HEK293 (cell line): ENCODE results near the gene FNDC11.

Experiments
- GLI2 ChIP-seq: fragments of 450-650 bp; formaldehyde crosslinking; IDR thresholded peaks from 2 replicates; pipeline ENCODE4; 2017; ENCODE audit warnings: missing biosample characterization, missing genetic modification characterization, low read depth, borderline replicate concordance
- HOXA7 ChIP-seq: sonication (generic); formaldehyde crosslinking; IDR thresholded peaks from 2 replicates; pipeline ENCODE4 v1.8.1; 2022; ENCODE audit warnings: missing genetic modification reagents, borderline replicate concordance
- IKZF3 ChIP-seq: fragments of 450-650 bp; IDR thresholded peaks from 2 replicates; pipeline ENCODE4 v1.5.0; 2018; ENCODE audit warnings: missing biosample characterization, mild to moderate bottlenecking, missing genetic modification characterization, moderate library complexity
- KLF7 ChIP-seq: fragments of 450-650 bp; formaldehyde crosslinking; IDR thresholded peaks from 2 replicates; pipeline ENCODE4 v1.5.1; 2016; ENCODE audit warnings: missing biosample characterization, missing genetic modification characterization, borderline replicate concordance
- MZF1 ChIP-seq: fragments of 450-650 bp; formaldehyde crosslinking; IDR thresholded peaks from 2 replicates; pipeline ENCODE4 v1.5.1; 2017; ENCODE audit warnings: missing biosample characterization, missing genetic modification characterization, borderline replicate concordance
- ZNF10 ChIP-seq: fragments of 450-650 bp; formaldehyde crosslinking; IDR thresholded peaks from 2 replicates; pipeline ENCODE4 v1.5.1; 2017; ENCODE audit warnings: missing biosample characterization, missing genetic modification characterization
- ZNF114 ChIP-seq: fragments of 450-650 bp; formaldehyde crosslinking; IDR thresholded peaks from 2 replicates; pipeline ENCODE4 v1.5.0; 2017; ENCODE audit warnings: missing biosample characterization, missing genetic modification characterization
- ZNF19 ChIP-seq: fragments of 450-650 bp; formaldehyde crosslinking; IDR thresholded peaks from 2 replicates; pipeline ENCODE4; 2016; ENCODE audit warnings: missing biosample characterization, missing genetic modification characterization, low read depth
- ZNF2 ChIP-seq: fragments of 450-650 bp; formaldehyde crosslinking; IDR thresholded peaks from 2 replicates; pipeline ENCODE4 v1.5.1; 2016; ENCODE audit warnings: missing biosample characterization, missing genetic modification characterization
- ZNF274 ChIP-seq, 2 experiments: fragments of 200-500 bp in 1 of 2; fragments of 450-650 bp in 1 of 2; sonication (Bioruptor generic) in 1 of 2; formaldehyde crosslinking in 1 of 2; IDR thresholded peaks; 2 replicates each; pipeline versions ENCODE4 v1.5.1 to v1.6.1; 2014 to 2016; ENCODE audit warnings: borderline replicate concordance in 1 of 2, inconsistent platforms in 1 of 2, low read length in 1 of 2, missing biosample characterization in 1 of 2, missing genetic modification characterization in 1 of 2
- ZNF341 ChIP-seq: fragments of 450-650 bp; formaldehyde crosslinking; IDR thresholded peaks from 2 replicates; pipeline ENCODE4; 2016; ENCODE audit warnings: low read depth, missing biosample characterization, missing genetic modification characterization
- ZNF548 ChIP-seq: fragments of 450-650 bp; formaldehyde crosslinking; IDR thresholded peaks from 2 replicates; pipeline ENCODE4 v1.5.1; 2016; ENCODE audit warnings: missing biosample characterization, missing genetic modification characterization
- ZNF555 ChIP-seq: fragments of 450-650 bp; formaldehyde crosslinking; conservative IDR thresholded peaks from 2 replicates; pipeline ENCODE4 v1.5.1; 2017; ENCODE audit warnings: missing biosample characterization, mild to moderate bottlenecking, missing genetic modification characterization, inconsistent platforms
- ZNF560 ChIP-seq: fragments of 450-650 bp; formaldehyde crosslinking; IDR thresholded peaks from 2 replicates; pipeline ENCODE4 v1.5.1; 2017; ENCODE audit warnings: missing biosample characterization, missing genetic modification characterization, borderline replicate concordance
- ZNF677 ChIP-seq: fragments of 450-650 bp; IDR thresholded peaks from 2 replicates; pipeline ENCODE4 v1.5.0; 2018; ENCODE audit warnings: missing biosample characterization, mild to moderate bottlenecking, missing genetic modification characterization, moderate library complexity
- ZNF707 ChIP-seq: fragments of 450-650 bp; formaldehyde crosslinking; IDR thresholded peaks from 2 replicates; pipeline ENCODE4 v1.5.1; 2016; ENCODE audit warnings: missing biosample characterization, missing genetic modification characterization
- ZSCAN23 ChIP-seq: fragments of 450-650 bp; formaldehyde crosslinking; IDR thresholded peaks from 2 replicates; pipeline ENCODE4 v1.5.1; 2016; ENCODE audit warnings: missing biosample characterization, missing genetic modification characterization
- ZSCAN30 ChIP-seq: fragments of 450-650 bp; IDR thresholded peaks from 2 replicates; pipeline ENCODE4 v1.5.1; 2018; ENCODE audit warnings: missing biosample characterization, mild to moderate bottlenecking, missing genetic modification characterization, moderate library complexity
- TF ChIP-seq, protein P1 (sequence below): fragments of 450-650 bp; formaldehyde crosslinking; conservative IDR thresholded peaks from 2 replicates; pipeline ENCODE4 v1.5.1; 2016; ENCODE audit warnings: low read depth, missing biosample characterization, missing genetic modification characterization
- TF ChIP-seq, protein P2 (sequence below): fragments of 450-650 bp; formaldehyde crosslinking; IDR thresholded peaks from 2 replicates; pipeline ENCODE4 v1.5.1; 2016; ENCODE audit warnings: missing biosample characterization, missing genetic modification characterization, borderline replicate concordance
- TF ChIP-seq, protein P3 (sequence below): fragments of 450-650 bp; formaldehyde crosslinking; IDR thresholded peaks from 2 replicates; pipeline ENCODE4 v1.5.1; 2017; ENCODE audit warnings: missing biosample characterization, mild to moderate bottlenecking, missing genetic modification characterization, moderate library complexity
- TF ChIP-seq, protein P4 (sequence below): fragments of 450-650 bp; formaldehyde crosslinking; IDR thresholded peaks from 2 replicates; pipeline ENCODE4 v1.5.0; 2017; ENCODE audit warnings: missing biosample characterization, missing genetic modification characterization, borderline replicate concordance
- TF ChIP-seq, protein P5 (sequence below): fragments of 450-650 bp; formaldehyde crosslinking; IDR thresholded peaks from 2 replicates; pipeline ENCODE4 v1.5.1; 2016; ENCODE audit warnings: missing biosample characterization, missing genetic modification characterization
- TF ChIP-seq, protein P6 (sequence below): fragments of 450-650 bp; formaldehyde crosslinking; optimal IDR thresholded peaks from 2 replicates; pipeline ENCODE3; 2016; ENCODE audit warnings: missing biosample characterization, mild to moderate bottlenecking, missing genetic modification characterization

The FNDC11 gene

DNA sequence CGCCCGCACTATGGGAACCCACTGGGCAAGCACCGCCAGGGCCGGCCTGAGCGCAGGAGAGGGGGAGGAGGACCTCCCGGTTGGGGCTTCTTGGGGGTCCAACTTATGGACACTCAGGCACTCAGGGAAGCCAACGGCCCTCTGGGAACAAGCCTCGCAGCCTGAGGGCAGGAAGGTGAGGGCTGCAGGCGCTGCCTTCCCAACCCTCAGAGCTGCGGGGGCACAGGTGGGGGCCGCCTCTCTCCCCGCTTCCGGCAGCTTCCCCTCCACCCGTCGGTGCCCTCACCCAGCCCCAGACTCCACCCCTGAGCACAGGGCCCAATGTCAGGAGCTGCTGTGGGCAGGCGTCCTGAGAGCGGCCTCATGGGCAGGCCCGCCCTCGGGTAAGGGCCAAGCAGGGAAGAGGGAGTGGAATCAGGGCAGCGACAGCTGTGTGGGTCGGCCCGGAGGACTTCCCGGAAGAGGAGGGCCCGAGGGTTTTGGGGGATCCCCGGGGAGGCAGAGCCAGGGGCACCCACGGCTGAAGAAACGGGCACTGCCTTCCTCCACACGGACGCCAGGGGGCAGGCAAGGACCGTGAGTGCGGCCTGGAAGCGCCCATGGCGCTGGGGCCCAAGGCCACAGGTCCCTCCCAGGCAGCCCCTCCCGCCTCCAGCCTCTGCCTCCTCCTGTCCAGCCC, 16.3 kb upstream of the FNDC11 start (continued):
- TF ChIP-seq, protein P1, sequence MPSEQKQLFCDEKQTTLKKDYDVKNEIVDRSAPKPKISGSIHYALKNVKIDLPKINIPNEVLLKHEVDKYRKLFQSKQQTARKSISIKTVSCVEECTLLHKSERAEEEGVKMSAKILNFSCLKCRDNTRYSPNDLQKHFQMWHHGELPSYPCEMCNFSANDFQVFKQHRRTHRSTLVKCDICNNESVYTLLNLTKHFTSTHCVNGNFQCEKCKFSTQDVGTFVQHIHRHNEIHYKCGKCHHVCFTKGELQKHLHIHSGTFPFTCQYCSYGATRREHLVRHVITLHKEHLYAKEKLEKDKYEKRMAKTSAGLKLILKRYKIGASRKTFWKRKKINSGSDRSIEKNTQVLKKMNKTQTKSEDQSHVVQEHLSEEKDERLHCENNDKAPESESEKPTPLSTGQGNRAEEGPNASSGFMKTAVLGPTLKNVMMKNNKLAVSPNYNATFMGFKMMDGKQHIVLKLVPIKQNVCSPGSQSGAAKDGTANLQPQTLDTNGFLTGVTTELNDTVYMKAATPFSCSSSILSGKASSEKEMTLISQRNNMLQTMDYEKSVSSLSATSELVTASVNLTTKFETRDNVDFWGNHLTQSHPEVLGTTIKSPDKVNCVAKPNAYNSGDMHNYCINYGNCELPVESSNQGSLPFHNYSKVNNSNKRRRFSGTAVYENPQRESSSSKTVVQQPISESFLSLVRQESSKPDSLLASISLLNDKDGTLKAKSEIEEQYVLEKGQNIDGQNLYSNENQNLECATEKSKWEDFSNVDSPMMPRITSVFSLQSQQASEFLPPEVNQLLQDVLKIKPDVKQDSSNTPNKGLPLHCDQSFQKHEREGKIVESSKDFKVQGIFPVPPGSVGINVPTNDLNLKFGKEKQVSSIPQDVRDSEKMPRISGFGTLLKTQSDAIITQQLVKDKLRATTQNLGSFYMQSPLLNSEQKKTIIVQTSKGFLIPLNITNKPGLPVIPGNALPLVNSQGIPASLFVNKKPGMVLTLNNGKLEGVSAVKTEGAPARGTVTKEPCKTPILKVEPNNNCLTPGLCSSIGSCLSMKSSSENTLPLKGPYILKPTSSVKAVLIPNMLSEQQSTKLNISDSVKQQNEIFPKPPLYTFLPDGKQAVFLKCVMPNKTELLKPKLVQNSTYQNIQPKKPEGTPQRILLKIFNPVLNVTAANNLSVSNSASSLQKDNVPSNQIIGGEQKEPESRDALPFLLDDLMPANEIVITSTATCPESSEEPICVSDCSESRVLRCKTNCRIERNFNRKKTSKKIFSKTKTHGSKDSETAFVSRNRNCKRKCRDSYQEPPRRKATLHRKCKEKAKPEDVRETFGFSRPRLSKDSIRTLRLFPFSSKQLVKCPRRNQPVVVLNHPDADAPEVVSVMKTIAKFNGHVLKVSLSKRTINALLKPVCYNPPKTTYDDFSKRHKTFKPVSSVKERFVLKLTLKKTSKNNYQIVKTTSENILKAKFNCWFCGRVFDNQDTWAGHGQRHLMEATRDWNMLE (tag by site-specific recombination), result no peak
- TF ChIP-seq, protein P2, sequence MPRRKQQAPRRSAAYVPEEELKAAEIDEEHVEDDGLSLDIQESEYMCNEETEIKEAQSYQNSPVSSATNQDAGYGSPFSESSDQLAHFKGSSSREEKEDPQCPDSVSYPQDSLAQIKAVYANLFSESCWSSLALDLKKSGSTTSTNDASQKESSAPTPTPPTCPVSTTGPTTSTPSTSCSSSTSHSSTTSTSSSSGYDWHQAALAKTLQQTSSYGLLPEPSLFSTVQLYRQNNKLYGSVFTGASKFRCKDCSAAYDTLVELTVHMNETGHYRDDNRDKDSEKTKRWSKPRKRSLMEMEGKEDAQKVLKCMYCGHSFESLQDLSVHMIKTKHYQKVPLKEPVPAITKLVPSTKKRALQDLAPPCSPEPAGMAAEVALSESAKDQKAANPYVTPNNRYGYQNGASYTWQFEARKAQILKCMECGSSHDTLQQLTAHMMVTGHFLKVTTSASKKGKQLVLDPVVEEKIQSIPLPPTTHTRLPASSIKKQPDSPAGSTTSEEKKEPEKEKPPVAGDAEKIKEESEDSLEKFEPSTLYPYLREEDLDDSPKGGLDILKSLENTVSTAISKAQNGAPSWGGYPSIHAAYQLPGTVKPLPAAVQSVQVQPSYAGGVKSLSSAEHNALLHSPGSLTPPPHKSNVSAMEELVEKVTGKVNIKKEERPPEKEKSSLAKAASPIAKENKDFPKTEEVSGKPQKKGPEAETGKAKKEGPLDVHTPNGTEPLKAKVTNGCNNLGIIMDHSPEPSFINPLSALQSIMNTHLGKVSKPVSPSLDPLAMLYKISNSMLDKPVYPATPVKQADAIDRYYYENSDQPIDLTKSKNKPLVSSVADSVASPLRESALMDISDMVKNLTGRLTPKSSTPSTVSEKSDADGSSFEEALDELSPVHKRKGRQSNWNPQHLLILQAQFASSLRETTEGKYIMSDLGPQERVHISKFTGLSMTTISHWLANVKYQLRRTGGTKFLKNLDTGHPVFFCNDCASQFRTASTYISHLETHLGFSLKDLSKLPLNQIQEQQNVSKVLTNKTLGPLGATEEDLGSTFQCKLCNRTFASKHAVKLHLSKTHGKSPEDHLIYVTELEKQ (tag by site-specific recombination), result no peak
- TF ChIP-seq ZNF548 (tag by site-specific recombination) (no peak), ZNF2 (tag by site-specific recombination) (peak; percentile 60; the same call in 1 of the 2 replicates), ZNF10 (tag by site-specific recombination) (no peak), ZNF707 (no peak), ZNF19 (tag by site-specific recombination) (no peak), ZNF560 (tag by site-specific recombination) (no peak), ZNF114 (tag by site-specific recombination) (no peak), MZF1 (tag by site-specific recombination) (no peak; the same call in 1 of the 2 replicates), GLI2 (no peak), HOXA7 (CRISPR knock-in tag) (no peak), IKZF3 (tag by site-specific recombination) (no peak), ZSCAN30 (tag by site-specific recombination) (peak; percentile 78; the same call in 1 of the 2 replicates), KLF7 (tag by site-specific recombination) (peak; percentile 79; the same call in 1 of the 2 replicates), ZNF341 (tag by site-specific recombination) (peak; percentile 83), ZNF274 (IDR thresholded peaks at IDR 0.05; ENCODE audit: low read length) (no peak), ZNF274 (tag by site-specific recombination; IDR thresholded peaks at IDR 0.05; ENCODE audit: borderline replicate concordance) (no peak), ZNF677 (tag by site-specific recombination) (no peak), ZSCAN23 (tag by site-specific recombination) (no peak), ZNF555 (tag by site-specific recombination) (no peak)
- TF ChIP-seq, protein P3, sequence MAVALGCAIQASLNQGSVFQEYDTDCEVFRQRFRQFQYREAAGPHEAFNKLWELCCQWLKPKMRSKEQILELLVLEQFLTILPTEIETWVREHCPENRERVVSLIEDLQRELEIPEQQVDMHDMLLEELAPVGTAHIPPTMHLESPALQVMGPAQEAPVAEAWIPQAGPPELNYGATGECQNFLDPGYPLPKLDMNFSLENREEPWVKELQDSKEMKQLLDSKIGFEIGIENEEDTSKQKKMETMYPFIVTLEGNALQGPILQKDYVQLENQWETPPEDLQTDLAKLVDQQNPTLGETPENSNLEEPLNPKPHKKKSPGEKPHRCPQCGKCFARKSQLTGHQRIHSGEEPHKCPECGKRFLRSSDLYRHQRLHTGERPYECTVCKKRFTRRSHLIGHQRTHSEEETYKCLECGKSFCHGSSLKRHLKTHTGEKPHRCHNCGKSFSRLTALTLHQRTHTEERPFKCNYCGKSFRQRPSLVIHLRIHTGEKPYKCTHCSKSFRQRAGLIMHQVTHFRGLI, result no peak
- TF ChIP-seq, protein P4, sequence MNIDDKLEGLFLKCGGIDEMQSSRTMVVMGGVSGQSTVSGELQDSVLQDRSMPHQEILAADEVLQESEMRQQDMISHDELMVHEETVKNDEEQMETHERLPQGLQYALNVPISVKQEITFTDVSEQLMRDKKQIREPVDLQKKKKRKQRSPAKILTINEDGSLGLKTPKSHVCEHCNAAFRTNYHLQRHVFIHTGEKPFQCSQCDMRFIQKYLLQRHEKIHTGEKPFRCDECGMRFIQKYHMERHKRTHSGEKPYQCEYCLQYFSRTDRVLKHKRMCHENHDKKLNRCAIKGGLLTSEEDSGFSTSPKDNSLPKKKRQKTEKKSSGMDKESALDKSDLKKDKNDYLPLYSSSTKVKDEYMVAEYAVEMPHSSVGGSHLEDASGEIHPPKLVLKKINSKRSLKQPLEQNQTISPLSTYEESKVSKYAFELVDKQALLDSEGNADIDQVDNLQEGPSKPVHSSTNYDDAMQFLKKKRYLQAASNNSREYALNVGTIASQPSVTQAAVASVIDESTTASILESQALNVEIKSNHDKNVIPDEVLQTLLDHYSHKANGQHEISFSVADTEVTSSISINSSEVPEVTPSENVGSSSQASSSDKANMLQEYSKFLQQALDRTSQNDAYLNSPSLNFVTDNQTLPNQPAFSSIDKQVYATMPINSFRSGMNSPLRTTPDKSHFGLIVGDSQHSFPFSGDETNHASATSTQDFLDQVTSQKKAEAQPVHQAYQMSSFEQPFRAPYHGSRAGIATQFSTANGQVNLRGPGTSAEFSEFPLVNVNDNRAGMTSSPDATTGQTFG (tag by site-specific recombination), result no peak
- TF ChIP-seq, protein P5, sequence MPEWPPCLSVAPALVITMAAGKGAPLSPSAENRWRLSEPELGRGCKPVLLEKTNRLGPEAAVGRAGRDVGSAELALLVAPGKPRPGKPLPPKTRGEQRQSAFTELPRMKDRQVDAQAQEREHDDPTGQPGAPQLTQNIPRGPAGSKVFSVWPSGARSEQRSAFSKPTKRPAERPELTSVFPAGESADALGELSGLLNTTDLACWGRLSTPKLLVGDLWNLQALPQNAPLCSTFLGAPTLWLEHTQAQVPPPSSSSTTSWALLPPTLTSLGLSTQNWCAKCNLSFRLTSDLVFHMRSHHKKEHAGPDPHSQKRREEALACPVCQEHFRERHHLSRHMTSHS (tag by site-specific recombination), result no peak
- TF ChIP-seq, protein P6, sequence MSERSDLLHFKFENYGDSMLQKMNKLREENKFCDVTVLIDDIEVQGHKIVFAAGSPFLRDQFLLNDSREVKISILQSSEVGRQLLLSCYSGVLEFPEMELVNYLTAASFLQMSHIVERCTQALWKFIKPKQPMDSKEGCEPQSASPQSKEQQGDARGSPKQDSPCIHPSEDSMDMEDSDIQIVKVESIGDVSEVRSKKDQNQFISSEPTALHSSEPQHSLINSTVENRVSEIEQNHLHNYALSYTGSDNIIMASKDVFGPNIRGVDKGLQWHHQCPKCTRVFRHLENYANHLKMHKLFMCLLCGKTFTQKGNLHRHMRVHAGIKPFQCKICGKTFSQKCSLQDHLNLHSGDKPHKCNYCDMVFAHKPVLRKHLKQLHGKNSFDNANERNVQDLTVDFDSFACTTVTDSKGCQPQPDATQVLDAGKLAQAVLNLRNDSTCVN (tag by site-specific recombination), result peak; percentile 42
